G401 (cell line): ENCODE data around the gene FBXL20. TPM values are rescaled to one million over a fixed set of nuclear protein-coding genes. Genes with fewer than 3 reads are reported as not detected.

Experiments used
- DNase-seq: peaks from one replicate; pipeline ENCODE4 v3.0.0-alpha.2; 2015; ENCODE audit warnings: low spot score
- in situ Hi-C: cut with HindIII; loops from 2 replicates; pipeline ENCODE4 v1.10.0; 2016; ENCODE audit warnings: low sequenced_read_pairs, mixed read lengths
- total RNA-seq: library from RNA; depleted of rRNA; stranded (reverse); fragments of >200 nt; shearing (Covaris generic); gene quantifications from 2 replicates; pipeline ENCODE4 v1.2.3, GENCODE V29; 2014; rRNA removed

FBXL20 gene
- total RNA-seq, 1 experiment from 2014 or later: 11.0 TPM

DNA sequence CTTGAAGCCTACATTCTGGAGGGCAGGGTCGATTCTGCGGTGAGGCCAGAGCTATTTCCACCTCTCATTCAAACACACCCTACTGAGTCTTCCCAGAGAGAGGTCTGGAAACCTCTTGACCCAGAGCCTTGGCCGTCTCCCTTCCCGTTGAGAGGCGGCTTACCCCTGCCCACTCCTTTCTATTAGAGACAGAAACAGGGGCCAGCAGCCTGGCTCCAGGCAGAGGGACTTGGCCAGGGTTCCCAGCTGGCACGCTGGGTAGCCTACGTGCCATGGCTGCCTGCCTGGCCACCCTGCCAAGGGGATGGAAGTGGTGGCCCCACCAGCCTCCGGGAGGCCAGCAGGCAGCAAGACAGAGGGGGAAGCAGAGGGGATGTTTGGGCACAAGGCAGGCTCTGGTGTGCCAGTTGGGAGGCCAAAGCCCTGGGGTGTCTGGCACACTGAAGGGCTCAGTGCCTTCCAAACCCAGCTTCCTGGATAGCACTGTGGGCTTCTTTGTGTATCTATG lies 181.7 kb downstream of the FBXL20 start:
- in situ Hi-C loops: no loop called here
- peak; percentile 89 for DNase-seq

DNA sequence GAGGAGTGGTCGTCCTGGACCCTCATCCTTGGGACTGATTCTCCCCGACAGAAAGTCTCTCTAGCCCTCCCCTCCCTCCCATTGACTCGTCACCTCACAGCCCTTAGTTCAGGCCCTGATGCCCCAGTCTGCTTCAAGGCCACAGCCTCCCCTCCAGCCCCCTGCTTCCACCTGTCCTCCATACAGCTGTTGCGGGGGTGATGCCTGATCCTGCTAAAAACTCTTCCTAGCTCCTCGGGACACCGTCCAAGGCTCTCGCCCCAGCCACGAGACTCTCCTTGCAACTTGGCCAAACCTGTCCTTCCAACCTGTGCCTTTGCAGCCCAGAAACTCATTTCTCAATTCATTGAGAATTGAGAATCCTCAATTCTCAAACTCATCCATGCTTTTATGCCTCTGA lies 182.5 kb downstream of the FBXL20 start:
- DNase-seq: no peak
- in situ Hi-C loops: no loop called here

DNA sequence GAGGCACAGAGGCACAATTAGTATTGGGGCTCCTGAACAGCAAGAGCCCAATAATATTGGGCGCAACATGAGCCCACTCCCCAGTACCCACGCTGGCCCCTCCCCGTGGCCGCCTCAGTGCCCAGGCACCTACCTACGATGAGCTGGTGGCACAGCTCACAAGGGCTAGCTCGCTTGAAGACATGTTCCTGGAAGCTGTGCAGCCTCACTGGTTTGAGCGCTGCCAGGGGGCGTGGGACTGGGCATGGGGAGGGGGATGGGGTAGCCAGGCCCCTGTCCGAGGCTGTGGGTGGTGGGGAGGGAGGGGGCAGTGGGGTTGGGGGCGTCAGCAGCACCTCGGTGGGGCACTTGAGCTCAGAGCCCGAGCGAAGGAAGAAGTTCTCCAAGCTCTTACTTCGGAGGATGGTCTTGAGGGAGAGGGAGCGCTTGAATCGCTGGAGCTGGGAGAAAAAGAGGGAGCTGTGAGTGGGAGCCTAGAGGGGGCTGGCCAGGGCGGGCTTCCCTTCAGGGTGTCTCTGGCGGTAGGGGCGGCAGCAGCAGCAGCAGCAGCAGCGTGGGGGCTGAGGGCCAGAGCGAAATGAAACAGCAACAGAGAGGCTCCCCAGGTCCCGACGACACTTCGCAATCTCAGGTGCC lies 183.6 kb downstream of the FBXL20 start:
- DNase-seq: no peak
- in situ Hi-C loops: no loop called here

DNA sequence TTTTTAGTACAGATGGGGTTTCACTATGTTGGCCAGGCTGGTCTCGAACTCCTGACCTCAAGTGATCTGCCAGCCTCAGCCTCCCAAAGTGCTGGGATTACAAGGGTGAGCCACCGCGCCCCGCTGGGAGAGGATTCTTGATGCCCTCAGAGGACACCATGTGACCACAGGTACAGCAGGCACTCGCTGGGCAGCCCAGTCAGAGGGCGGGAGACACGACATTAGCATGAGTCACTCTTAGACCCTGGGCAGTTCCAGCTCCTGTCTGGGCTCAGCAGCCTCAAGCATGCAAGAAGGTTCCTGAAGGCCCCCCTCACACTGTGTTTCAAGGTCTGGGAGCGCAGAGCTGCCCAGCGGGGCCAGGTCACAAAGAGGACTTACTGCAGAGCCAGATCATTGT lies 187.6 kb downstream of the FBXL20 start:
- no peak for DNase-seq
- in situ Hi-C loops: no loop called here

DNA sequence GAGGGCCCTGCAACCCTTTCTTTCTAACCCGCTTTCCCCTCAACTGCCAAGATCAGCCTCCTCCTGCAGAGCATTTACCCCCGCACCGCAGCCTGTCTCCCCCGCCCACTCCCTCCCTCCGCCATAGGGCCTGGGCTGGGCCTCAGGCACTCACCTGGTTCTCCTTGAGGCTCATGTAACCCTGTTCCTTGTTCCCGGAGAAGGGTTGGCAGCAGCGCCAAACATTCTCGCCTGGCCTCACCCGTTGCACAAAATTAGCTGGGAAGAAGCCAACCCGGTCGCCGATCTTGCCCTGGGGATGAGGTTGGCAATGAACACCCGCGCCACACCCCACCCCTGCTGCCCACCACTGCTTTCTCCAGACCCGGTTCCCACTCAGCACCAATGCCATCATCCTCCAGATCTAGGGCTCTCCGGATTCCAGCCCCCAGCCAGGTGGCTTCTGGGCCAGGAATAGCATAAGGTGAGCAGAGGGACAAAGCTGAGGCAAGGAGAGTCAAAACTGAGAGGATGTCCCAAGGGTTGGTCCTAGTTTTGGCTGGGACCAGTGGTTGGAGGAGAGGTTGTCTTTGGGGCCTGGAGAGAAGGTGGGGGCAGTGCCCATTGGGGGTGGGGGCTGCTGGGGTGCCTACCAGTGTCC lies 188.5 kb downstream of the FBXL20 start:
- in situ Hi-C loops: no loop called here
- DNase-seq: peak; percentile 84

DNA sequence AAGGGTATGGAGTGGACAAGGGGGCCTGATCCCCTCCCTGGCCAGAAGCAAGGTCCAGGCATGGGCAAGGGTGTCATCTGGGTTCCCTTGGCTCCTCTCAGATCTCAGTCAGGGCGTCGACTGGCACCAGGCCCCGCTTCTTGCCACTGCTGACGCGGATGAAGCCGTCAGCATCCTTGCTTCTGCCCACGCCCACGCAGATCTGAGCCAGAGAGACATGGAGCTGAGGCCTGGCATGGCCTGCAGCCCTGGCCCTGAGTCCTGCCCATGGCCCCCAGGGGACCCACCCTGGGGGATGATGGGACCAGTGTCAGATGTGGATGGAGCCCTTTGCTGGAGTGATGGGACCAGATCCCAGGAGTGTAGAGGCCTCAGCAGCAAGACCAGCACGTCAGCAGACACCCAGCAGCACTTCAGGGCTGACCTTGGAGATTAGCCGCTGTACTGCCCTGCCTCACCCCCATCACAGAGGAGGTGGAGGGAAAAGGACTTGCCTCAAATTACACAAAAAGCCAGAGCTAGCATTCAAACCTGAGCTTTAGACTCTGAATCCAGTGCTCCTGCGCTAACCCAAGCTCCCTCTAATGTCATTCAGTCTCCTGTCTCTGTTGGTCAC lies 189.1 kb downstream of the FBXL20 start:
- DNase-seq: peak; percentile 55
- in situ Hi-C loops: no loop called here

DNA sequence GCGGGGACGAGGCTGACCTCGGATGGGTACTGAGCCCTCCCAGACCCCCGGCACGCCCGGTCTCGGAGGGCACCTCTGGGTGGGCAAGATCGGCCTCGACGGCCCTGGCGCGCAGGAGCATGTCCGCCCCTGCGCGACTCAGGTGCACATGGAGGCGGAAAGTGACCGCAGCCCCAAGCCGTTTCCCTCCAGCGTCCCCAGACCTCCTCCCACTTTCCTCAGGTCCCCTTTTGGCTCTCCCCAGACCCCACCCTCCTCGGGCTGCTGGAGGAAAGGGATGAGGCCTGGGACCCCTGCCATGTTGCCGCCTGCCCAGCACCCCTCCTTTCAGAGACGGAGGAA lies 191.4 kb downstream of the FBXL20 start:
- in situ Hi-C loops: no loop called here
- no peak for DNase-seq

DNA sequence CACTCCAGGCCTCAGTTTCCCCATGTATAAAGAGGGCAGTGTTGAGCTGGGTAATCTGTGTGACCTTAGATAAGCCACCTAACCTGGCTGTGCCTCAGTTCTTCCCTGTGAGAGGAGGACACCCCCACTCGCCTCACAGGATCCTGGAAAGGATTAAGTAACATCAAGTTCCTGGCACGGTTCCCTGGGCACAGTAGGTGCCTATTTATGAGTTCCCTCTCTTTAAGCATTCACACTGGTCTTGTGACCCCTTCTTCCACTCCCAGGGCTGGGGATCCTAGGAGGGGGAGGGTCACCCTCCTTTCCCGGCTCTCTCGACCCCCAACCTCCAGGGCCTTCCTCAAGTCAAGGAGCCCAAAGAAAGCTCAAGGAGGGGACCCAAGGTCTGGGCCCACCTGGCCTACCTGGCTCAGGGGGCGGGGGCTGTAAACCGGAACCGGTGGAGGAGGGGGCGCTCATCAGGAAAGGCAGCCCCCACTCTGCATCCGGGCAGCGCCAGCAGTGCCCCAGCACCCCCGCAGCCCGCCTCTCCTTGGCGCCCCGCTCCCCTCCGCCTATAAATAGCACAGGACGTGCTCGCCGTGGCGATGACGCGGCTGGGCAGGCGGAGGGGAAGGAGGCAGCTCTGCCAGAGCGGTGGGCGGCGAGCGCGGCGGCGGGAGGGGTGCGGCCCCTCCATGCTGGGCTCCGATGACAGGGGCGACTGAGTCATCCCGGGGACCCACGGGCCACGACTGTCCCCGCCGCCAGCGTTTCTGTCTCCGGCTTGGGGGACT lies 191.9 kb downstream of the FBXL20 start:
- in situ Hi-C loops: no loop called here
- DNase-seq: peak; percentile 63

DNA sequence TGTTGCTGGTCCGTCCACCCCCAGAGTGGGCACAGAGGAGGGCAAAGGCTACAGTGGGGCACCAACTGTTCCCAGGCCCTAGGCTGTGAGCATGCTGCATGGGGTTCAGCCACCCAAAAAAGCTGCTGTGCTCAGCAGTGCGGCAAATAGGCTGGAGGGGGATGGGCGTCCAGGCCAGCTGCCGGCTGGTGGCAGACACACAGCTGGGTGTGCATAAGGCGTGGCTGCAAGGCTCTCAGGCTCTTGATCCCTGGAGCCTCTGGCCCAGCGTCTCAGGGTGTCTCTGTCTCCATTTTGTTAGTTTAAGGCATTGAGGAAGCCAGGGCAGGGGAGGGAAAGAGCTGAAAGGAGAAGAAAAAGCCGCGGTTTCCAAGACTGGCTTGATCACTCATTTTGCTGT lies 192.5 kb downstream of the FBXL20 start:
- no peak for DNase-seq
- in situ Hi-C loops: no loop called here

DNA sequence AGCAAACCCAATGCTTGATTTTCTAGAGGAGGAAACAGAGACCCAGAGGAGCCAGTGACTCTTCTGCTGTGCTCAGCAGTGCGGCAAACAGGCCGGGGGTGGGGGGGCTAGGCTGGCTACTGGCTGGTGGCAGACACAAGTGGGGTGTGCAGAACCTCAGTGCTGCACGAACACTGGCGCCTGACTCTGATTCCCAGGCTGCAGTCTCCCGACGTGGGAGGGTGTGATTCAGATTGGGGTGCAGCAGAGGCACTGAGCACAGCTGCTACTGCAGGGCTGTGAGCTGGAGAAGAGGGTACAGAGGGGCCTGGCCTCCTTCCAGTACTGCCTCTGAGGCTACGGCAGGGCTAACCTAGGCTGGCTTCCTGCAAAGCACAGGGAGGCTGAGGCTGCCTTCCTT lies 193.3 kb downstream of the FBXL20 start:
- DNase-seq: no peak
- in situ Hi-C loops: no loop called here

DNA sequence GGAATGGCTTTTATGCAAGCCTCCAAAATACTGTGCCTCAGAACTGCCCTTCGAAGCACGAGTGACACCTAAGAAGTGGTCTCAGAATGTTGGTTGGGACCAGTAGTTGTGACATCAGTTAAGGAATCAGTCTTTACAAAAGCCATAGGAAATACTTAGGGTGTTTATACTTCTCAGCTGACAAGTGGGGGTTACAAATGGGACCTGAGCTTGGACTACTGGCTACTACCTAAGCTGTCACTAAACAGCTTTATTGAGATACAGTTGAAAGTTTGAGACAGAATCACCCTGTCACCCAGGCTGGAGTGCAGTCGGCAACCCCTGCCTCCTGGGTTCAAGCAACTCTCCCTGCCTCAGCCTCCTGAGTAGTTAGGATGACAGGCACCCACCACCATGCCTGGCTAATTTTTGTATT lies 196.3 kb downstream of the FBXL20 start:
- DNase-seq: no peak
- in situ Hi-C loops: no loop called here

DNA sequence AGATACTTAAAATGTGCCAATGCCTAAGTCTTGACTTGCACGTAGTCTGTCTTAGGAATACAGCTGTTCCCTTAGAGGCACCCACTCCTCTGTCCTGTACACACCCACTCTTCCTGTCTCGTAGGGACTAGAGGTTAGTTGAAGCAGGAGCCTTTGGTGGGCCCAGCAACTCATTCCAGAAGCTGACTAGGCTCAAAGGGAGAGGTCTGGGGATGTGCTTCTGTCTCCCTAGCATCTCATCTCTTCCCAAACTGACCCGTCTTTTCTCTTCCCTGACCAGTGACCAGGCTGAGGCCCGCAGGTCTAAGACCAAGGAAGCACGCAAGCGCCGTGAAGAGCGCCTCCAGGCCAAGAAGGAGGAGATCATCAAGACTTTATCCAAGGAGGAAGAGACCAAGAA lies 197.2 kb downstream of the FBXL20 start:
- no peak for DNase-seq
- in situ Hi-C loops: no loop called here

Other genes with a start within 250 kb of the FBXL20 start
- 1.5 and 4.7 TPM in 2 replicates for gene PLXDC1, start 250.0 kb downstream of the FBXL20 start, total RNA-seq
- gene ARL5C, start 235.5 kb downstream of the FBXL20 start, total RNA-seq: not detected in 2 replicates
- 6.4 and 7.6 TPM in 2 replicates for gene CACNB1, start 204.0 kb downstream of the FBXL20 start, total RNA-seq
- 3,500 and 4,218 TPM in 2 replicates for gene RPL19, start 201.3 kb downstream of the FBXL20 start, total RNA-seq
- 0.03 TPM in 1 of 2 replicates, not detected in the other for gene STAC2, start 175.7 kb downstream of the FBXL20 start, total RNA-seq
- 22.0 and 22.5 TPM in 2 replicates for gene MED1, start 49.6 kb upstream of the FBXL20 start, total RNA-seq
- 19.1 and 28.5 TPM in 2 replicates for gene CDK12, start 59.9 kb upstream of the FBXL20 start, total RNA-seq
- not detected in 2 replicates for gene NEUROD2, start 206.3 kb upstream of the FBXL20 start, total RNA-seq
- gene PPP1R1B, start 225.3 kb upstream of the FBXL20 start, total RNA-seq: 3.4 and 8.6 TPM in 2 replicates
- gene STARD3, start 235.5 kb upstream of the FBXL20 start, total RNA-seq: 30.8 and 45.5 TPM in 2 replicates